ENCODE measurements around the gene SORCS2. TPM values are rescaled to one million over a fixed set of nuclear protein-coding genes. Genes with fewer than 3 reads are reported as not detected.

Gene SORCS2
- total RNA-seq, 1 experiment from 2014 or later: 4.1 TPM

DNA sequence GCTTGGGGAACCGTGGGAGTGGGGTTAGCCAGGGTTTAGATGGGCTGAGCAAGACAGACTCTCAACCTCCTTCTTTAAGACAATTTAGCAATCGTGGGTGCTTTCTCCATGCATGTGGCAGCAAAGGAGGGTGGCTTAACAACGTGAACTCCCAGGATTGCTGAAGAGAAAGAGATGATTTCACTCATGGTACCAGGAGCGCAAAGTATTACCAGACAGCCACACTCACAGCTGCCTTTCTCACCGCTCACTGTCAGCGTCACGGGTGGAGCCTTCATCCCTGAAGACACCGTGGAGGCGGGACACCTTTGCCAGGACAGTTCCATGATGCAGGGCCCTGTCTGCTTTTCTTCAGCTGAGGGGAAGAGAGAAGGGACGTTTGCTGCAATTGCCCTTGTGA, 454.8 kb downstream of the SORCS2 start:
- ChIA-PET CTCF (no interaction called here), POLR2A (ENCODE audit: unreplicated experiment) (no interaction called here)
- TF ChIP-seq, protein P1, sequence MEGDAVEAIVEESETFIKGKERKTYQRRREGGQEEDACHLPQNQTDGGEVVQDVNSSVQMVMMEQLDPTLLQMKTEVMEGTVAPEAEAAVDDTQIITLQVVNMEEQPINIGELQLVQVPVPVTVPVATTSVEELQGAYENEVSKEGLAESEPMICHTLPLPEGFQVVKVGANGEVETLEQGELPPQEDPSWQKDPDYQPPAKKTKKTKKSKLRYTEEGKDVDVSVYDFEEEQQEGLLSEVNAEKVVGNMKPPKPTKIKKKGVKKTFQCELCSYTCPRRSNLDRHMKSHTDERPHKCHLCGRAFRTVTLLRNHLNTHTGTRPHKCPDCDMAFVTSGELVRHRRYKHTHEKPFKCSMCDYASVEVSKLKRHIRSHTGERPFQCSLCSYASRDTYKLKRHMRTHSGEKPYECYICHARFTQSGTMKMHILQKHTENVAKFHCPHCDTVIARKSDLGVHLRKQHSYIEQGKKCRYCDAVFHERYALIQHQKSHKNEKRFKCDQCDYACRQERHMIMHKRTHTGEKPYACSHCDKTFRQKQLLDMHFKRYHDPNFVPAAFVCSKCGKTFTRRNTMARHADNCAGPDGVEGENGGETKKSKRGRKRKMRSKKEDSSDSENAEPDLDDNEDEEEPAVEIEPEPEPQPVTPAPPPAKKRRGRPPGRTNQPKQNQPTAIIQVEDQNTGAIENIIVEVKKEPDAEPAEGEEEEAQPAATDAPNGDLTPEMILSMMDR (conservative IDR thresholded peaks at IDR 0.05; ENCODE audit: low read depth, low read length): no peak
- no peak for TF ChIP-seq EZH2phosphoT487 (IDR thresholded peaks at IDR 0.05; ENCODE audit: borderline replicate concordance, low read length)
- TF ChIP-seq EZH2 (IDR thresholded peaks at IDR 0.05; ENCODE audit: low read length, unreplicated experiment): no peak
- Histone ChIP-seq H3K9me3 (ENCODE audit: low read length) (no peaks in the 10 kb centered on the region), H2AFZ (ENCODE audit: low read length) (no peak overlapping the region), H3K9me2 (replicated peaks; ENCODE audit: low read length) (no peaks in the 10 kb centered on the region), H3K27ac (ENCODE audit: low read length) (no peak overlapping the region), H3K9ac (ENCODE audit: low read length) (no peak overlapping the region), H3K36me3 (ENCODE audit: low read depth, low read length) (no peaks in the 10 kb centered on the region), H3K4me2 (ENCODE audit: low read length) (no peak overlapping the region), H3K79me2 (ENCODE audit: low read length) (no peaks in the 10 kb centered on the region), H3K4me1 (ENCODE audit: insufficient read depth, low read length) (peaks cover 35% of the 10 kb centered on the region), H3K27me3 (ENCODE audit: low read length) (no peaks in the 10 kb centered on the region), H3F3A (ENCODE audit: low read length, unreplicated experiment) (no peaks in the 10 kb centered on the region), H3K4me3 (ENCODE audit: low read length) (no peak overlapping the region), H4K20me1 (ENCODE audit: low read length) (no peaks in the 10 kb centered on the region)
- DNase-seq (no peak), ATAC-seq (no peak)
- BruUV-seq (replicated peaks): no TSS peak
- intact Hi-C loops (cut with micrococcal nuclease): no loop called here

- ChIA-PET POLR2A (ENCODE audit: unreplicated experiment) (no interaction called here), CTCF (no interaction called here)
- Histone ChIP-seq H2AFZ (ENCODE audit: low read length) (no peak overlapping the region), H3K27me3 (ENCODE audit: low read length) (no peaks in the 10 kb centered on the region), H4K20me1 (ENCODE audit: low read length) (no peaks in the 10 kb centered on the region), H3K9me3 (ENCODE audit: low read length) (no peaks in the 10 kb centered on the region), H3K36me3 (ENCODE audit: low read depth, low read length) (no peaks in the 10 kb centered on the region), H3K4me1 (ENCODE audit: insufficient read depth, low read length) (peaks cover 35% of the 10 kb centered on the region), H3K9ac (ENCODE audit: low read length) (no peak overlapping the region), H3F3A (ENCODE audit: low read length, unreplicated experiment) (no peaks in the 10 kb centered on the region), H3K79me2 (ENCODE audit: low read length) (no peaks in the 10 kb centered on the region), H3K27ac (ENCODE audit: low read length) (no peak overlapping the region), H3K4me2 (ENCODE audit: low read length) (no peak overlapping the region), H3K9me2 (replicated peaks; ENCODE audit: low read length) (no peaks in the 10 kb centered on the region), H3K4me3 (ENCODE audit: low read length) (no peak overlapping the region)
- no peak for TF ChIP-seq EZH2 (IDR thresholded peaks at IDR 0.05; ENCODE audit: low read length, unreplicated experiment)
- TF ChIP-seq, protein P1 (conservative IDR thresholded peaks at IDR 0.05; ENCODE audit: low read depth, low read length): no peak
- TF ChIP-seq EZH2phosphoT487 (IDR thresholded peaks at IDR 0.05; ENCODE audit: borderline replicate concordance, low read length): no peak
- no TSS peak for BruUV-seq (replicated peaks)
- intact Hi-C loops (cut with micrococcal nuclease): no loop called here
- ATAC-seq (peak; percentile 19), DNase-seq (peak; percentile 52)
Observed at GRCh38 chr4:7647600-7648543, 455.5 kb downstream of the SORCS2 start.

Data from PC-3 (cell line).